NCI-H510A treated with DMSO at 0.1 percent for 48 hours (cell line): ENCODE results near the gene KIF20B.

Source experiments
- DNase-seq: peaks from one replicate; lab custom pipeline; 2025; lab: John Stamatoyannopoulos, UW

Gene KIF20B

GRCh38 chr10:89701242-89702120 lies at the start of gene KIF20B:
TSS of gene KIF20B (plus strand) at chr10:89701590. CDS start at chr10:89705295, 3,705 bp downstream.
- peak; percentile 95 for DNase-seq

GRCh38 chr10:89651916-89652573 lies 49.3 kb upstream of the KIF20B start:
- DNase-seq = no peak

GRCh38 chr10:89652806-89653370 lies 48.5 kb upstream of the KIF20B start:
- no peak for DNase-seq

GRCh38 chr10:89653410-89653869 lies 48.0 kb upstream of the KIF20B start:
- no peak for DNase-seq

- no peak for DNase-seq
Observed at GRCh38 chr10:89655722-89656121, 45.7 kb upstream of the KIF20B start.

- no peak for DNase-seq
Observed at GRCh38 chr10:89657302-89657701, 44.1 kb upstream of the KIF20B start.

GRCh38 chr10:89659143-89660131 lies 42.0 kb upstream of the KIF20B start:
- DNase-seq = no peak

GRCh38 chr10:89662596-89662995 lies 38.8 kb upstream of the KIF20B start:
- no peak for DNase-seq

- no peak for DNase-seq
Observed at GRCh38 chr10:89663144-89663543, 38.2 kb upstream of the KIF20B start.

- no peak for DNase-seq
Observed at GRCh38 chr10:89664203-89664602, 37.2 kb upstream of the KIF20B start.

- DNase-seq = no peak
Observed at GRCh38 chr10:89665302-89665701, 36.1 kb upstream of the KIF20B start.

GRCh38 chr10:89666138-89666537 lies 35.3 kb upstream of the KIF20B start:
- no peak for DNase-seq

GRCh38 chr10:89668386-89669071 lies 32.9 kb upstream of the KIF20B start:
- DNase-seq = no peak

GRCh38 chr10:89669985-89670384 lies 31.4 kb upstream of the KIF20B start:
- no peak for DNase-seq

GRCh38 chr10:89670926-89671325 lies 30.5 kb upstream of the KIF20B start:
- DNase-seq = no peak

GRCh38 chr10:89677341-89677740 lies 24.0 kb upstream of the KIF20B start:
- no peak for DNase-seq

GRCh38 chr10:89679986-89680385 lies 21.4 kb upstream of the KIF20B start:
- no peak for DNase-seq

GRCh38 chr10:89683883-89684282 lies 17.5 kb upstream of the KIF20B start:
- peak; percentile 74 for DNase-seq

GRCh38 chr10:89684604-89685003 lies 16.8 kb upstream of the KIF20B start:
- no peak for DNase-seq

- DNase-seq = no peak
Observed at GRCh38 chr10:89685936-89686335, 15.5 kb upstream of the KIF20B start.

GRCh38 chr10:89690027-89690426 lies 11.4 kb upstream of the KIF20B start:
- DNase-seq = no peak
